Measurements from ENCODE around the gene WWOX. TPM values are rescaled to one million over a fixed set of nuclear protein-coding genes. Genes with fewer than 3 reads are reported as not detected.

The WWOX gene
- total and polyA plus RNA-seq, 2 donors (not counting 1 experiment from before 2014, with no cell fraction given): 10.5 to 42.3 TPM

GRCh38 chr16:78876671-78877070 is 777.2 kb downstream of the WWOX start:
- H3K79me2 ChIP-seq (ENCODE audit: control insufficient read depth, insufficient read depth, low read length): no peaks in the 10 kb centered on the region
- no peak for DNase-seq
- no peaks in the 10 kb centered on the region for H3K36me3 ChIP-seq (replicated peaks in 1 of 2; ENCODE audit: control extremely low read depth in 1 of 2, control insufficient read depth in 1 of 2, extremely low read depth in 1 of 2, insufficient read depth in 2 of 2, low read length in 1 of 2)
- ATAC-seq (ENCODE audit: low read depth): no peak
- no peak overlapping the region for H3K27ac Mint-ChIP-seq
- H3K4me3 Mint-ChIP-seq: no peak overlapping the region
- no peaks in the 10 kb centered on the region for H4K20me1 ChIP-seq (ENCODE audit: control insufficient read depth, insufficient read depth, low read length, poor library complexity, severe bottlenecking)
- CTCF ChIA-PET: no interaction called here
- no peaks in the 10 kb centered on the region for H3K27me3 ChIP-seq (replicated peaks in 1 of 4; ENCODE audit: control extremely low read depth in 1 of 4, control insufficient read depth in 3 of 4, insufficient read depth in 4 of 4, low read length in 3 of 4)
- no peak overlapping the region for H3K9ac ChIP-seq (ENCODE audit: low read length)
- no peaks in the 10 kb centered on the region for H3K9me3 ChIP-seq (ENCODE audit: control extremely low read depth in 1 of 3, control insufficient read depth in 2 of 3, insufficient read depth in 1 of 3, low read length in 2 of 3)
- no peaks in the 10 kb centered on the region for H3K27me3 Mint-ChIP-seq
- no peak overlapping the region for H3K27ac ChIP-seq (ENCODE audit: low read length in 2 of 2)
- H3K4me1 ChIP-seq (ENCODE audit: control insufficient read depth in 2 of 2, insufficient read depth in 2 of 2, low read length in 2 of 2): no peaks in the 10 kb centered on the region
- H3K4me2 ChIP-seq (replicated peaks; ENCODE audit: low read depth, low read length, poor library complexity, severe bottlenecking): no peak overlapping the region
- H3K9me3 Mint-ChIP-seq (ENCODE audit: insufficient read depth): no peaks in the 10 kb centered on the region
- TF ChIP-seq CTCF (IDR thresholded peaks at IDR 0.05) (no peak), EZH2 (IDR thresholded peaks at IDR 0.05; ENCODE audit: borderline replicate concordance, insufficient read depth, low read depth, low read length, poor library complexity, severe bottlenecking) (no peak)
- no peak overlapping the region for H2AFZ ChIP-seq (ENCODE audit: insufficient read depth, low read depth, low read length, poor library complexity, severe bottlenecking)
- WGBS (ENCODE audit: insufficient coverage): no CpG with 5 or more reads among the region's 2 CpGs
- POLR2A ChIA-PET: no interaction called here
- H3K4me3 ChIP-seq (ENCODE audit: control extremely low read depth in 1 of 5, extremely low read depth in 1 of 5, insufficient read depth in 1 of 5, low read depth in 2 of 5, low read length in 4 of 5): no peak overlapping the region
- intact Hi-C loops (cut with micrococcal nuclease): no loop called here
- no peaks in the 10 kb centered on the region for H3K4me1 Mint-ChIP-seq

- H3K9ac ChIP-seq (ENCODE audit: low read length): no peak overlapping the region
- ChIA-PET POLR2A (no interaction called here), CTCF (no interaction called here)
- Mint-ChIP-seq H3K9me3 (ENCODE audit: insufficient read depth) (no peaks in the 10 kb centered on the region), H3K27ac (no peak overlapping the region), H3K4me3 (no peak overlapping the region), H3K4me1 (no peaks in the 10 kb centered on the region), H3K27me3 (no peaks in the 10 kb centered on the region)
- no peaks in the 10 kb centered on the region for H4K20me1 ChIP-seq (ENCODE audit: control insufficient read depth, insufficient read depth, low read length, poor library complexity, severe bottlenecking)
- no peaks in the 10 kb centered on the region for H3K9me3 ChIP-seq (ENCODE audit: control extremely low read depth in 1 of 3, control insufficient read depth in 2 of 3, insufficient read depth in 1 of 3, low read length in 2 of 3)
- no peaks in the 10 kb centered on the region for H3K36me3 ChIP-seq (replicated peaks in 1 of 2; ENCODE audit: control extremely low read depth in 1 of 2, control insufficient read depth in 1 of 2, extremely low read depth in 1 of 2, insufficient read depth in 2 of 2, low read length in 1 of 2)
- intact Hi-C loops (cut with micrococcal nuclease): no loop called here
- H3K4me1 ChIP-seq (ENCODE audit: control insufficient read depth in 2 of 2, insufficient read depth in 2 of 2, low read length in 2 of 2): no peaks in the 10 kb centered on the region
- H2AFZ ChIP-seq (ENCODE audit: insufficient read depth, low read depth, low read length, poor library complexity, severe bottlenecking): no peak overlapping the region
- H3K27ac ChIP-seq (ENCODE audit: low read length in 2 of 2): no peak overlapping the region
- no peak overlapping the region for H3K4me2 ChIP-seq (replicated peaks; ENCODE audit: low read depth, low read length, poor library complexity, severe bottlenecking)
- H3K4me3 ChIP-seq (ENCODE audit: control extremely low read depth in 1 of 5, extremely low read depth in 1 of 5, insufficient read depth in 1 of 5, low read depth in 2 of 5, low read length in 4 of 5): no peak overlapping the region
- no peaks in the 10 kb centered on the region for H3K79me2 ChIP-seq (ENCODE audit: control insufficient read depth, insufficient read depth, low read length)
- no peak for ATAC-seq (ENCODE audit: low read depth)
- DNase-seq: no peak
- 73% methylated on average over 4 of the region's 6 CpGs for WGBS (ENCODE audit: insufficient coverage)
- TF ChIP-seq CTCF (IDR thresholded peaks at IDR 0.05): no peak
- H3K27me3 ChIP-seq (replicated peaks in 1 of 4; ENCODE audit: control extremely low read depth in 1 of 4, control insufficient read depth in 3 of 4, insufficient read depth in 4 of 4, low read length in 3 of 4): no peaks in the 10 kb centered on the region
Observed at GRCh38 chr16:78877114-78877655, 777.7 kb downstream of the WWOX start.
